ENCODE results near the gene DSC2. TPM values are rescaled to one million over a fixed set of nuclear protein-coding genes. Genes with fewer than 3 reads are reported as not detected.

DSC2 gene
- total RNA-seq, 1 experiment from 2014 or later = 2.7 TPM

- Histone ChIP-seq H3K27me3 (ENCODE audit: control insufficient read depth, insufficient read depth, low read length) (no peaks in the 10 kb centered on the region), H3K36me3 (ENCODE audit: control insufficient read depth, insufficient read depth, low read length) (no peaks in the 10 kb centered on the region), H3K27ac (ENCODE audit: low read length) (no peak overlapping the region), H3K4me3 (ENCODE audit: low read depth in 2 of 2, low read length in 2 of 2) (no peak overlapping the region), H3K9me3 (ENCODE audit: control insufficient read depth, insufficient read depth, low read depth, low read length) (no peaks in the 10 kb centered on the region), H3K4me1 (ENCODE audit: control insufficient read depth, insufficient read depth, low read length) (no peaks in the 10 kb centered on the region)
- BruUV-seq (replicated peaks) = no TSS peak
- ATAC-seq (no peak), DNase-seq (ENCODE audit: low read depth, low spot score) (no peak)
- intact Hi-C loops (cut with micrococcal nuclease; ENCODE audit: unreplicated experiment) = no loop called here
- TF ChIP-seq REST (IDR thresholded peaks at IDR 0.05; ENCODE audit: insufficient read depth in 1 of 2, low read depth in 2 of 2, low read length in 1 of 2) (no peak), POLR2AphosphoS5 (IDR thresholded peaks at IDR 0.05; ENCODE audit: low read depth, low read length) (no peak)
- in situ Hi-C loops (cut with HindIII; ENCODE audit: low pct_unique_long_range_greater_than_20kb, low sequenced_read_pairs) = no loop called here
- ChIA-PET CTCF (no interaction called here), POLR2A (no interaction called here)
Observed at GRCh38 chr18:31148600-31148999, 46.4 kb upstream of the DSC2 start.

GRCh38 chr18:31146809-31147208, 44.6 kb upstream of the DSC2 start:
- no peak overlapping the region for H3K27ac ChIP-seq (ENCODE audit: low read length)
- intact Hi-C loops (cut with micrococcal nuclease; ENCODE audit: unreplicated experiment) (no loop called here), in situ Hi-C loops (cut with HindIII; ENCODE audit: low pct_unique_long_range_greater_than_20kb, low sequenced_read_pairs) (no loop called here)
- no peaks in the 10 kb centered on the region for H3K4me1 ChIP-seq (ENCODE audit: control insufficient read depth, insufficient read depth, low read length)
- ATAC-seq = no peak
- no TSS peak for BruUV-seq (replicated peaks)
- CTCF ChIA-PET = no interaction called here
- TF ChIP-seq SIN3A (IDR thresholded peaks at IDR 0.05; ENCODE audit: borderline replicate concordance, insufficient read depth, low read depth, low read length) = no peak
- TF ChIP-seq TCF7L2 (IDR thresholded peaks at IDR 0.05; ENCODE audit: low read depth, low read length) = no peak
- TF ChIP-seq CTCF (IDR thresholded peaks at IDR 0.05) = no peak
- no peak for TF ChIP-seq REST (IDR thresholded peaks at IDR 0.05; ENCODE audit: insufficient read depth in 1 of 2, low read depth in 2 of 2, low read length in 1 of 2)
- no peak for TF ChIP-seq POLR2AphosphoS5 (IDR thresholded peaks at IDR 0.05; ENCODE audit: low read depth, low read length)
- no peak for DNase-seq (ENCODE audit: low read depth, low spot score)
- H3K9me3 ChIP-seq (ENCODE audit: control insufficient read depth, insufficient read depth, low read depth, low read length) = no peaks in the 10 kb centered on the region
- no peak overlapping the region for H3K4me3 ChIP-seq (ENCODE audit: low read depth in 2 of 2, low read length in 2 of 2)
- no peaks in the 10 kb centered on the region for H3K36me3 ChIP-seq (ENCODE audit: control insufficient read depth, insufficient read depth, low read length)
- H3K27me3 ChIP-seq (ENCODE audit: control insufficient read depth, insufficient read depth, low read length) = no peaks in the 10 kb centered on the region
- POLR2A ChIA-PET = no interaction called here
